OCI-LY1 (cell line): ENCODE data around the gene CMTM5.

Source experiments
- EZH2 ChIP-seq: fragments of 200-600 bp; sonication (generic), shearing (Covaris generic); IDR thresholded peaks from 2 replicates; pipeline ENCODE4 v1.8.0; 2017; ENCODE audit warnings: borderline replicate concordance, mixed run types, mild to moderate bottlenecking, antibody characterized with exemption, low read length, moderate library complexity, mixed read lengths
- TF ChIP-seq, protein P1 (sequence below): fragments of 200-600 bp; sonication (generic), shearing (Covaris generic); IDR thresholded peaks from 2 replicates; pipeline ENCODE4 v1.5.1; 2017; ENCODE audit warnings: mild to moderate bottlenecking, antibody characterized with exemption, low read length, moderate library complexity, mixed read lengths

DNA sequence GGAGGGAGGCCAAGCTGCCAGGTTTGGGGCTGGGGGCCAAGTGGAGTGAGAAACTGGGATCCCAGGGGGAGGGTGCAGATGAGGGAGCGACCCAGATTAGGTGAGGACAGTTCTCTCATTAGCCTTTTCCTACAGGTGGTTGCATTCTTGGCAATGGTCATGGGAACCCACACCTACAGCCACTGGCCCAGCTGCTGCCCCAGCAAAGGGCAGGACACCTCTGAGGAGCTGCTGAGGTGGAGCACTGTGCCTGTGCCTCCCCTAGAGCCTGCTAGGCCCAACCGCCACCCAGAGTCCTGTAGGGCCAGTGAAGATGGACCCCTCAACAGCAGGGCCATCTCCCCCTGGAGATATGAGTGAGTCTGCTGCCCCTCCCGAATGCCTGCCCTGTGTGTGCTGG is 3.8 kb upstream of the CMTM5 start:
- TF ChIP-seq, protein P1, sequence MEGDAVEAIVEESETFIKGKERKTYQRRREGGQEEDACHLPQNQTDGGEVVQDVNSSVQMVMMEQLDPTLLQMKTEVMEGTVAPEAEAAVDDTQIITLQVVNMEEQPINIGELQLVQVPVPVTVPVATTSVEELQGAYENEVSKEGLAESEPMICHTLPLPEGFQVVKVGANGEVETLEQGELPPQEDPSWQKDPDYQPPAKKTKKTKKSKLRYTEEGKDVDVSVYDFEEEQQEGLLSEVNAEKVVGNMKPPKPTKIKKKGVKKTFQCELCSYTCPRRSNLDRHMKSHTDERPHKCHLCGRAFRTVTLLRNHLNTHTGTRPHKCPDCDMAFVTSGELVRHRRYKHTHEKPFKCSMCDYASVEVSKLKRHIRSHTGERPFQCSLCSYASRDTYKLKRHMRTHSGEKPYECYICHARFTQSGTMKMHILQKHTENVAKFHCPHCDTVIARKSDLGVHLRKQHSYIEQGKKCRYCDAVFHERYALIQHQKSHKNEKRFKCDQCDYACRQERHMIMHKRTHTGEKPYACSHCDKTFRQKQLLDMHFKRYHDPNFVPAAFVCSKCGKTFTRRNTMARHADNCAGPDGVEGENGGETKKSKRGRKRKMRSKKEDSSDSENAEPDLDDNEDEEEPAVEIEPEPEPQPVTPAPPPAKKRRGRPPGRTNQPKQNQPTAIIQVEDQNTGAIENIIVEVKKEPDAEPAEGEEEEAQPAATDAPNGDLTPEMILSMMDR, result no peak
- TF ChIP-seq EZH2, result no peak
